ENCODE results near the gene SMG1. TPM values are rescaled to one million over a fixed set of nuclear protein-coding genes. Genes with fewer than 3 reads are reported as not detected.

SMG1 gene
- total RNA-seq, 2 experiments from 2014 or later: 120 to 127 TPM

DNA sequence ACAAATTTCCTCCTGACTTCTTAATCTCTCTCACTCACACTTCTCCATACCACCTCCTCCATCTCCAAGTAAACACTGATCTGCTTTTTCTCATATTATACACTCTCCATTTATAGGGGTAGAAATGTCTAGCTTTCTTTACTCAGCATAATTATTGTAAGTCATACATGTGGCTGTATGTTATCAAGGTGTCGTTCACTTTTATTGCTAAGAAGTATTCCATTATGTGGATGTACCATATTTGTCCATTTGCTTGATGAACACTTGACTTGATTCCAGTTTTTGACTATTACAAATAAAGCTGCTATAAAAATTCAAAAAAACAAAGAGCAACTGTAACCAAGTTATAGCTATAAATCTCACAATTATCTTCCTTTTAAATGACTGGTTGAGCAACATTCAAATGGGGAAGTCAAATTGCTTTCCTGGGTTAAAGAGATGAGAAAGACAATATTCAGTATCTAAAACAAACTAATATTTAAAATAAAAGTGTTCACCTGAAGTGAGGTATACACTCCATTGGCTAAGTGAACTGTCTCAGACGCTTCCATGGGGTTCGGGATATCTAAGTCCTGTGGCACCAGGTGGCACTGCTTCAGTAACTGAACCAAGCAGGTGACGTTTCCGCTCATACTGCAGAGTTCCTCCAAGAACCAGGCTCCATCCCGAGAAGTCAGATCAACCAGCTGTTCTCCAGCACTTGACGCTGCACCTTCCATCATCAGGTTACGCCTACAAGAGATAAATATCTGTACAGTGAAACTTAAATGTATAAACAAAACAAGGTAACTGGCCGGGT lies 92.3 kb downstream of the SMG1 start:
- Histone ChIP-seq H3K27ac (ENCODE audit: low read depth in 1 of 2, low read length in 2 of 2) (no peak overlapping the region), H3K4me3 (ENCODE audit: low read length) (no peak overlapping the region), H3K36me3 (ENCODE audit: insufficient read depth, low read length) (peaks cover 90% of the 10 kb centered on the region), H3K4me1 (ENCODE audit: insufficient read depth, low read length) (no peaks in the 10 kb centered on the region), H3K27me3 (ENCODE audit: control insufficient read depth in 1 of 2, insufficient read depth in 2 of 2, low read length in 2 of 2) (no peaks in the 10 kb centered on the region), H3K9me3 (ENCODE audit: control insufficient read depth in 1 of 2, insufficient read depth in 1 of 2, low read length in 2 of 2) (no peaks in the 10 kb centered on the region)
- no peak overlapping the region for H3K4me3 Mint-ChIP-seq
- intact Hi-C loops (cut with DNase I, micrococcal nuclease): no loop called here
- H3K36me3 Mint-ChIP-seq (ENCODE audit: low read depth): peaks cover 92% of the 10 kb centered on the region
- ChIA-PET CTCF (interaction anchor here (2.0 kb wide), 1 partner anchor 14 kb away, joined by 6 read pairs; no protein-coding TSS in a partner anchor), POLR2A (interaction anchor here (0.7 kb wide), 1 partner anchor 1167 kb away, joined by 3 read pairs; no protein-coding TSS in a partner anchor)
- H3K27ac Mint-ChIP-seq: peak overlapping the region; percentile 28
- ATAC-seq (ENCODE audit: poor library complexity): no peak
- H3K9me3 Mint-ChIP-seq: no peaks in the 10 kb centered on the region
- TF ChIP-seq, protein P1, sequence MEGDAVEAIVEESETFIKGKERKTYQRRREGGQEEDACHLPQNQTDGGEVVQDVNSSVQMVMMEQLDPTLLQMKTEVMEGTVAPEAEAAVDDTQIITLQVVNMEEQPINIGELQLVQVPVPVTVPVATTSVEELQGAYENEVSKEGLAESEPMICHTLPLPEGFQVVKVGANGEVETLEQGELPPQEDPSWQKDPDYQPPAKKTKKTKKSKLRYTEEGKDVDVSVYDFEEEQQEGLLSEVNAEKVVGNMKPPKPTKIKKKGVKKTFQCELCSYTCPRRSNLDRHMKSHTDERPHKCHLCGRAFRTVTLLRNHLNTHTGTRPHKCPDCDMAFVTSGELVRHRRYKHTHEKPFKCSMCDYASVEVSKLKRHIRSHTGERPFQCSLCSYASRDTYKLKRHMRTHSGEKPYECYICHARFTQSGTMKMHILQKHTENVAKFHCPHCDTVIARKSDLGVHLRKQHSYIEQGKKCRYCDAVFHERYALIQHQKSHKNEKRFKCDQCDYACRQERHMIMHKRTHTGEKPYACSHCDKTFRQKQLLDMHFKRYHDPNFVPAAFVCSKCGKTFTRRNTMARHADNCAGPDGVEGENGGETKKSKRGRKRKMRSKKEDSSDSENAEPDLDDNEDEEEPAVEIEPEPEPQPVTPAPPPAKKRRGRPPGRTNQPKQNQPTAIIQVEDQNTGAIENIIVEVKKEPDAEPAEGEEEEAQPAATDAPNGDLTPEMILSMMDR (IDR thresholded peaks at IDR 0.05): no peak
- no peaks in the 10 kb centered on the region for H3K27me3 Mint-ChIP-seq
- no peak for DNase-seq
- H3K4me1 Mint-ChIP-seq (ENCODE audit: low read depth): no peaks in the 10 kb centered on the region

DNA sequence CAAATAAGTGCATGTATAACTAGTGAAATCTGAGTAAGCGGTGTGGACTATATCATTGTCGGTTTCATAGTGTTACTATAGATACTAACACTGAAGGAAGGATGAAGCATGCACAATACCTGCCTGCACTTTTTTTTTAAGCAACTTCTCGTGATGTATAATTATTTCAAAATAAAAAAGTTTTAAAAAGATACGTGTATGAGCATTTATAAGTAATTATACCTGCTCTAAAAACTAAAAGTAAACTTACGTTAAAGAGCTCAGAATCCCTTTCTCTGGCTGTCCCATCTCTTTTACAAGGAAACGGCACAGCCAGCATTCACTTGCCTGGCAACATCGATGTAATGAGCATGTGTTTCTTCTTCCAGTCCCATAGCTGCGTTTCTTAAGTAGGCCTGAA lies 93.6 kb downstream of the SMG1 start:
- no peaks in the 10 kb centered on the region for H3K4me1 Mint-ChIP-seq (ENCODE audit: low read depth)
- CTCF ChIA-PET: interaction anchor here (0.8 to 2.0 kb wide), 2 partner anchors 12 to 13 kb away, joined by 3 to 6 read pairs; no protein-coding TSS in a partner anchor
- TF ChIP-seq, protein P1 (IDR thresholded peaks at IDR 0.05): no peak
- H3K9me3 Mint-ChIP-seq: no peaks in the 10 kb centered on the region
- no peaks in the 10 kb centered on the region for H3K9me3 ChIP-seq (ENCODE audit: control insufficient read depth in 1 of 2, insufficient read depth in 1 of 2, low read length in 2 of 2)
- peaks cover 92% of the 10 kb centered on the region for H3K36me3 Mint-ChIP-seq (ENCODE audit: low read depth)
- ATAC-seq (ENCODE audit: poor library complexity) (no peak), DNase-seq (no peak)
- H3K36me3 ChIP-seq (ENCODE audit: insufficient read depth, low read length): peaks cover 87% of the 10 kb centered on the region
- H3K27me3 ChIP-seq (ENCODE audit: control insufficient read depth in 1 of 2, insufficient read depth in 2 of 2, low read length in 2 of 2): no peaks in the 10 kb centered on the region
- intact Hi-C loops (cut with DNase I, micrococcal nuclease): no loop called here
- H3K4me1 ChIP-seq (ENCODE audit: insufficient read depth, low read length): no peaks in the 10 kb centered on the region
- H3K27ac ChIP-seq (ENCODE audit: low read depth in 1 of 2, low read length in 2 of 2): no peak overlapping the region
- H3K4me3 Mint-ChIP-seq: no peak overlapping the region
- H3K4me3 ChIP-seq (ENCODE audit: low read length): no peak overlapping the region
- no peak overlapping the region for H3K27ac Mint-ChIP-seq
- POLR2A ChIA-PET: no interaction called here
- H3K27me3 Mint-ChIP-seq: no peaks in the 10 kb centered on the region

DNA sequence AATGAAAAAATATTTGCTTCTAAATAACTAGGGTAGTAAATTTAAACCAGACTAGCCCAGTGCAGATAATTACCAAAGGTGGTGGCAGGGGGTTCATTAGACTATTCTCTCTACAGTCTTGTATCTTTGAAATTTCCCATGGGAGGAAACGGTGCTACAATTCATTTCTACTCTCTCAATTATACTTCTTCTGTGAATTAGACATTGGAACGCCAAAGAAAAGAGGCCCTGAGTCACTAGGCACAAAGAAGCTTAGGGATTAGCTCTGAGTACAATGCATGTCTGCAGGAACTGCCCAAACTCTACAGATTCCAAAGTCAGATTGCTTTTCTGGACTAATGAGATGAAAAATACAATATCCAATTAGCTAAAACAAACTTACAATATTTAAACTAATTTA lies 94.2 kb downstream of the SMG1 start:
- TF ChIP-seq, protein P1 (IDR thresholded peaks at IDR 0.05): no peak
- Histone ChIP-seq H3K9me3 (ENCODE audit: control insufficient read depth in 1 of 2, insufficient read depth in 1 of 2, low read length in 2 of 2) (no peaks in the 10 kb centered on the region), H3K4me1 (ENCODE audit: insufficient read depth, low read length) (no peaks in the 10 kb centered on the region), H3K36me3 (ENCODE audit: insufficient read depth, low read length) (peaks cover 82% of the 10 kb centered on the region), H3K27me3 (ENCODE audit: control insufficient read depth in 1 of 2, insufficient read depth in 2 of 2, low read length in 2 of 2) (no peaks in the 10 kb centered on the region), H3K4me3 (ENCODE audit: low read length) (no peak overlapping the region), H3K27ac (ENCODE audit: low read depth in 1 of 2, low read length in 2 of 2) (no peak overlapping the region)
- Mint-ChIP-seq H3K27ac (no peak overlapping the region), H3K4me1 (ENCODE audit: low read depth) (no peaks in the 10 kb centered on the region), H3K9me3 (no peaks in the 10 kb centered on the region), H3K36me3 (ENCODE audit: low read depth) (peaks cover 86% of the 10 kb centered on the region), H3K4me3 (no peak overlapping the region), H3K27me3 (no peaks in the 10 kb centered on the region)
- ATAC-seq (ENCODE audit: poor library complexity) (no peak), DNase-seq (no peak)
- ChIA-PET POLR2A (no interaction called here), CTCF (interaction anchor here (0.8 to 2.7 kb wide), 3 partner anchors 12 to 30 kb away, joined by 3 to 10 read pairs (median 6); partner anchors contain the start of gene ARL6IP1)
- intact Hi-C loops (cut with DNase I, micrococcal nuclease): no loop called here
